ENCODE measurements around the gene SLC22A13. TPM values are rescaled to one million over a fixed set of nuclear protein-coding genes. Genes with fewer than 3 reads are reported as not detected.
"Not testable (repeated sequence)": the region's sequence is repeated elsewhere in the genome, so short reads cannot be mapped to it uniquely, and the experiment has no call there.

SLC22A13 gene
- polyA plus RNA-seq, 4 donors: 1.5 to 5.0 (median 3.4) TPM

GRCh38 chr3:38297053-38297452 is 31.4 kb downstream of the SLC22A13 start:
- DNase-seq (ENCODE audit: low read depth in 4 of 4, low spot score in 2 of 4): not testable (repeated sequence)

DNA sequence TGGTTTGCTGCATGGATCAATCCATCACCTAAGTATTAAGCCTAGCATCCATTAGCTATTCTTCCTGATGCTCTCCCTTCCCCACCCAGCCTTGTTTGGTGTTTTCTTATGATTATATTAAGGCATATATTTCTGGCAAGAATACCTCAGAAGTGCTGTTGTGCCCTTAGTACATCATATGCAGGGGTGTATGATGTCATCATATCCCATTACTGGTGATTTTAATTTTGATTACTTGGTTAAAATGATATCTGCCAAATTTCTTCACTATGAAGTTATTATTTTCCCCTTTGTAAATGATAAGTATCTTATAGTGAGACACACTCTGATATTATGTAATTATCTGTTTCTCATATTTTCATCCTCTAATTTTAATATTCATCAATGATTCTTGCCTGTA is 31.9 kb downstream of the SLC22A13 start:
- DNase-seq (ENCODE audit: low read depth in 4 of 4, low spot score in 2 of 4): no peak

GRCh38 chr3:38297947-38298711 is 32.5 kb downstream of the SLC22A13 start:
- no peak for DNase-seq (ENCODE audit: low read depth in 4 of 4, low spot score in 2 of 4)

- no peak for DNase-seq (ENCODE audit: low read depth in 4 of 4, low spot score in 2 of 4)
Measured at GRCh38 chr3:38306941-38307340, 41.3 kb downstream of the SLC22A13 start.

DNA sequence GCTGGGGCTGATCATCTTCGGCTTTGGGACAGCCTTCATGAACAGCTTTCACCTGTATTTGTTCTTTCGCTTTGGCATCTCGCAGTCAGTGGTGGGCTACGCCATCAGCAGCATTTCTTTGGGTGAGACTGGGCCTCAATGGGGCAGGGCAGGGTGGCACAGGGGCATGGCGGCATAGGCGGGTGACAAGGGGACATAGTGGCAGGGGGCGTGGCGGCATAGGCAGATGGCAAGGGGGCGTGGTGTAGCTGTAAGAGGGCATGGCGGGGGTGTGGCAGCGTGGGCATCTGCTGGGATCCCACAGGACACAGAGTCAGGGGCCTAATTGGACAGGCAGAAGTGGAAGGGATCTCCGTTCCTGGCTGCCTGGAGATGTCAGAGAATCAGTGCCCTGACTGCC is 42.0 kb downstream of the SLC22A13 start:
- DNase-seq (ENCODE audit: low read depth in 4 of 4, low spot score in 2 of 4): no peak

GRCh38 chr3:38308456-38308855 is 42.8 kb downstream of the SLC22A13 start:
- DNase-seq (ENCODE audit: low read depth in 4 of 4, low spot score in 2 of 4): no peak

- no peak for DNase-seq (ENCODE audit: low read depth in 4 of 4, low spot score in 2 of 4)
Measured at GRCh38 chr3:38311476-38311875, 45.9 kb downstream of the SLC22A13 start.

DNA sequence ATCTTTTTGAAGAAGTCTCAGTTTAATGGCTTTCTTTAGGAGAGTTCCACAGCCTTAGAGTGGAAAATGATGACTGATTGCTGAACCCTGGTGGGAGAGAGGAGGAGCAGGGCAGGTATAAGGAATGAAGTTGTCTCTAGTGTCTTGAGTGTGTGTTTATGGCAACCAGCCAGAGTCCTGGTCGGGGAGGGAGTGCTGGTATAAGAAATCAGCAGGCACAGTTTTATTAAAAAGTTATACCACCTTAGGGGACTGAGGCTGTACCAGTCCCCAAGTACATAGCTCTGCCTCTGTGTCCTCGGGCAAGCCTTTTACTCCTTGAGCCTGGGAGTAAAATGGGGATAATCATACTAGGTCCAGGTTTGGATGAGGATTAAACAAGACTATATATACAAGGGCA is 46.3 kb downstream of the SLC22A13 start:
- no peak for DNase-seq (ENCODE audit: low read depth in 4 of 4, low spot score in 2 of 4)

GRCh38 chr3:38312356-38312755 is 46.7 kb downstream of the SLC22A13 start:
- DNase-seq (ENCODE audit: low read depth in 4 of 4, low spot score in 2 of 4): no peak

DNA sequence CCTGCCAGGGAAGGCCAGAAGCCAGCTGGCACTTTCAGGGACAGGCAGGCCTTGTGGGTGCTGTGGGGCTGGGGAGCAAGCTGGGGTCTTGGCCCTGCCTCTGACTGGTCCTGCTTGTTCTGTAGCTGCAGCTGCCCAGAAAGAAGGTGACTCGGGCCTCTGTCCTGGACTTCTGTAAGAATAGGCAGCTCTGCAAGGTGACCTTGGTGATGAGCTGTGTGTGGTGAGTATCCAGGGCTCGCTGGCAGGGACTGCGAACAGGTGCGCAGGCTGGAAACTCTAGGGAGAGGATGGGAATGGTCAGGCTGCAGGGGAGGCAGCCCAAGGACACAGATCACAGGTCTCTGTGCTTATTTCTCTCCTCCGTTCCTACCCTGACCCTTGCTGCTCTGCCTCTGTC is 47.7 kb downstream of the SLC22A13 start:
- no peak for DNase-seq (ENCODE audit: low read depth in 4 of 4, low spot score in 2 of 4)

- no peak for DNase-seq (ENCODE audit: low read depth in 4 of 4, low spot score in 2 of 4)
Measured at GRCh38 chr3:38313695-38314094, 48.1 kb downstream of the SLC22A13 start.

DNA sequence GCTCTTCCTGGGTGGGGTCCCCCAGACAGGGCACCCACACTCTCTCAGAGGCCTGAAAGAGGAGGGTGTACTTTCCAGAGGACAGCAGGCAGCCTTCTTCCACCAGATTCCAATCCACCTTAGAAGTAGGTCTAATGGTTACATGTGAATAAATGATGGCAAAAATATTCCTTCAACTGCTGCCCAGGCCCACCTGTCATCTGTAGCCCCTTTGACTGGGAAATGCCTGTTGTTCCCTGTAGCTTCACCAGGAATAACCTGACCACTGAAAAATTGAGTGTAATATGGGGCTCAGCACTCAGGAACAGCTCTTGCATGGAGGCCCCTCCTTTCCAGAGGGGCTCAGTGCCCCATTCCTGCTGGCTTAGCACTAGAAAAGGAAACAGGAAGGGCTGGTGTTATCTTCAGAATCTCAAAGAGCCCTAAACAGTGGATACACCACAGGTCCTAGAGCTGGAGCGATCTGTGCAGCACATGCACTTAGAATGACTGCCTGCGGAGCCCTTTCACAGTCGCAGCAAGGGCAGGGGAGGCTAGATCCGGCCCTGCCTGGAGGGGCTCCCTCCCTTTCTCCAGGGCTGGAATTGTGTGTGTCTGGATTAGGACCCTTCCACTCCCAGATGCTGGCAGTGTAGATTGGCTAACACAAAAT is 48.6 kb downstream of the SLC22A13 start:
- no peak for DNase-seq (ENCODE audit: low read depth in 4 of 4, low spot score in 2 of 4)

- no peak for DNase-seq (ENCODE audit: low read depth in 4 of 4, low spot score in 2 of 4)
Measured at GRCh38 chr3:38314764-38315487, 49.3 kb downstream of the SLC22A13 start.

GRCh38 chr3:38315488-38316230 is 50.0 kb downstream of the SLC22A13 start:
- DNase-seq (ENCODE audit: low read depth in 4 of 4, low spot score in 2 of 4): no peak

DNA sequence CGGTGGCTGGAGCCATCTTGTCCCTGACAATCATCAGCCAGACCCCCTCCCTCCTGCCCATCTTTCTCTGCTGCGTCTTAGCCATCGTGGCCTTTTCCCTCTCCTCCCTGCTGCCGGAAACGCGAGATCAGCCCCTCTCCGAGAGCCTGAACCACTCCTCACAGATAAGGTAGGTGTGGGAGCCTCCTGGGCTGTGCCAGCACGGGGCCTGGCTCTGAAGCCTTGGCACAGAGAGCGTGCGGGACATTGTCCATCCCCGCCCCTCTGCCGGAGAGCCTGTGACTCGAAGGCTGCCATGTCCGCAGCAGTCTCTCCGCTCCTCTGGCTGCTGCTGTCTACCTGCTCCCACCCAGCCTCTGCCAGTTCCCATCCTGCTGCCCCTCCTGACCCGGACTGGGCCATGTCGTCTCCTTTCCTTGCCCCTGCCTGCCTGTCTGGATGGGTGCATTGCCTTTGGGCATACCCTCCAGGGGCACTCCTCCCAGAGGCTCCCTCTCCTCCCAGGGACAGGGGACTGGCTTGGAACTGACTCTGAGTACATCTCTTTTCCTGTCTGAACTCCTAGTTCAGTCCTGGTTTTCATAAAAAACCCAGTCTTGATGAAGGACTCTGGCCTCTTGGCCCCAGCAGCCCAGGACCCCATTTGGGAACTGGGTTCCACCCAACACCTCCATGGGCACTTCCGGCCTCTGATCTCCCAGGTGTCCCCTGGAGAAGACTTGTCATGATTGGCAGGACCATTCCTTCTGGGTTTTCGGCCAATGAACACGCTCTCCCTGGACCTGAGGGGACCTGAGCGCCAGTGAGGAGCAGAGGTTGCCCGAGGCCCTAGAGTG is 51.0 kb downstream of the SLC22A13 start:
- no peak for DNase-seq (ENCODE audit: low read depth in 4 of 4, low spot score in 2 of 4)

DNA sequence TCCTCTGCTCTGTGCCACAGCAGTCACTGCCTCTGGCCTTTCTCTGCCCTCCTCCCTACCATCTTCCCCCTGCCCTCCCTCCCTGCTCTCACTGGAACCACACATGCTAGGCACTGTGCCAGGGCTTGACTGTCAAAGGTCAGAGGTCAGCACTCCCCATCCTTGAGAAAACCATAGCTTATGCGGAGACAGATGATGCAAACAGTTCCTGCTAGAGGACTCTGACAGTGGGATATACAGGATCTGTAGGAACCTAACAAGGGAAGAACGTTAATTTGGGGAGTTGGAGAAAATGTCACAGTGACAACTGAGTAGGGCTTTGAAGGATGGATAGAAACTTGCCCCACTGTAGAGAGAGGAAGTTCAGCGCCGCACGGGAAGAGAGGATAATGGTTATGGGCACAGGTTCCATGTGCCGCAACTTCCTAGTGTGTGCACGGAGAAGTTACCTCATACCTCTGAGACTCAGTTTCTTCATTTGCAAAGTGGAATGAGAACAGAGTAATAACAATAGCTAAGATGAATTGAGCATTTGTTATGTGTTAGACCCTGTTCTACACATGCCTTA is 51.7 kb downstream of the SLC22A13 start:
- no peak for DNase-seq (ENCODE audit: low read depth in 4 of 4, low spot score in 2 of 4)

DNA sequence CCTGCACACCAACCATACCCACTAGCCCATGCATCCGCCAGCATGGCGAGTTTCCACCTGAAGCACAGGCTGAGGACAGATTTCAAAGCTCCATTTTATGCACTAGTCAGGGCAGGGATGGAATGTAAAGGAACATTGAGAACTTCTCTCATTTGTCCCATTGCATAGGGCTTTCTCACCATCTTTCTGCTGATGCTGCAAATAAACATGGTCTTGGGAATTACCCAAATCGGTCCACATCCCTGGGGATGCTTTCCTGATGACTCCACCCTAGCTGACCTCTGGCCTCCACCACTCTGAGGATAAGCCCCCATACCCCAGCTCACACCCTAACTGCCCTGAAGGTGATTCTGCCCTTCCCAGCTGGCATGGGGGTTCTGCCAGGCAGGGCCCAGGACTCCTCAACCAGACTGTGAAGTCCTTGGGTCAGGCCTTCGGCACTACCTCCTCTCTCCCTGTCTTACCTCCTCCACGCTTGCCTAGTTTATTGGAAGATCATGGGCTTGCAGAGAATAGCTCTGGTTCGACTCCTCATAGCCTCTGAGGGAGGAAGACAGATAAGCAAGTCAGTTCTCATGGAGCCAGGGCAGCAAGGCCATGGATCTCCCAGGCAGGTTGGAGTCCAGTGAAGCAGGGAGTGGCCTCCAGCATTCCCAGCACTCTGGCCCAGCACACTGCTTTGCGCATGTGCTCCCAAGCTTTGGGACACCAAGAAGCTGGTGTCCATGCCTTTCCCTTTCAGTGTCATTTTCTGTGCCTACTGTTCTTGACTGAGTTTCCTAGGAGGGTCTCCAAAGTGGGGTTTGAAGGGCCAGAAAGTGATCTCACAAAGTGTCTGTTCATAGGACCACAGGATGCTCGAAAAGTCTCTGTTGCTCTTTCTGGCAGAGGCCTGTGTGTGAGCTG is 53.4 kb downstream of the SLC22A13 start:
- no peak for DNase-seq (ENCODE audit: low read depth in 4 of 4, low spot score in 2 of 4)

GRCh38 chr3:38320638-38321037 is 55.0 kb downstream of the SLC22A13 start:
- not testable (repeated sequence) for DNase-seq (ENCODE audit: low read depth in 4 of 4, low spot score in 2 of 4)

DNA sequence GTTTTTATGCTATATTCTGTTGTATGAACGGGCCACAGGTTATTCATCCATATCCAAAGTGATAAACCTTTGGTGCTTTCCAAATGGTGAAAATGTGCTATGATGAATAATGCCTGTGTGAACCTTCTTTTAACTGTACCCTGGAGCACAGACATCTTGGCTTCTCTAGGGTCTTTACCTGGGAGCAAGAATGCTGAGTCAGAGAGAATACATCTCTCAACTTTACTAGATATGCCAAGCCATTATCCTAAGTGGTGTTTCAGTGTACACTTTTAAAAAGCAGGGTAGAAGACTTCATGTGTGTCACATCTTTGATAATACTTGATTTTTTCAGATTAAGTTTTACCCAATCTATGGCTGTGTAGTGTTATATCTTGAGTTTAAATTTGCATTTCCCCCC is 57.4 kb downstream of the SLC22A13 start:
- DNase-seq (ENCODE audit: low read depth in 4 of 4, low spot score in 2 of 4): no peak
